Cardiac muscle cell (in vitro differentiated cells and primary cell): ENCODE measurements around the gene MAPK8IP3. TPM values are rescaled to one million over a fixed set of nuclear protein-coding genes. Genes with fewer than 3 reads are reported as not detected.

Source experiments
- DNase-seq, 2 donors: peaks; one replicate each; pipeline versions ENCODE4 v3.0.0 to v3.0.0-alpha.2; 2010 to 2017; ENCODE audit warnings: low read depth in 1 of 2, low spot score in 1 of 2
- H3K27ac ChIP-seq: fragments of 200-600 bp; sonication (generic); 2 replicates; pipeline ENCODE4 v1.5.1; 2016
- H3K27me3 ChIP-seq: fragments of 200-600 bp; sonication (generic); 2 replicates; pipeline ENCODE4 v1.6.0; 2016; ENCODE audit warnings: control low read depth
- H3K36me3 ChIP-seq: fragments of 200-600 bp; sonication (generic); 2 replicates; pipeline ENCODE4 v1.5.1; 2016; ENCODE audit warnings: control low read depth
- H3K4me1 ChIP-seq: fragments of 200-600 bp; sonication (generic); 2 replicates; pipeline ENCODE4 v1.8.1; 2017; ENCODE audit warnings: low read depth, mild to moderate bottlenecking, mixed run types
- H3K4me3 ChIP-seq: fragments of 200-600 bp; sonication (generic); 2 replicates; pipeline ENCODE4 v1.5.1; 2016; ENCODE audit warnings: mild to moderate bottlenecking
- H3K9me3 ChIP-seq: fragments of 200-600 bp; sonication (generic); 2 replicates; pipeline ENCODE4 v1.5.1; 2017; ENCODE audit warnings: low read depth, mild to moderate bottlenecking, control low read depth
- polyA plus RNA-seq: library from polyadenylated mRNA; unstranded; fragments of >200 nt; fragmentation: Nextera tagmentation; extraction: Ambion mirVana; gene quantifications from 2 replicates; pipeline ENCODE4 v1.2.1, GENCODE V29; 2016
- total RNA-seq: library from RNA; depleted of rRNA; stranded (reverse); fragments of >200 nt; gene quantifications from 2 replicates; pipeline ENCODE4 v1.2.3, GENCODE V29; 2016
- TF ChIP-seq, protein P1 (sequence below): IDR thresholded peaks from 2 replicates; pipeline ENCODE4 v1.5.1; 2012; ENCODE audit warnings: low read depth, mild to moderate bottlenecking, low read length

Gene MAPK8IP3
- total and polyA plus RNA-seq, 2 experiments from 2014 or later: 75.2 to 127 TPM

DNA sequence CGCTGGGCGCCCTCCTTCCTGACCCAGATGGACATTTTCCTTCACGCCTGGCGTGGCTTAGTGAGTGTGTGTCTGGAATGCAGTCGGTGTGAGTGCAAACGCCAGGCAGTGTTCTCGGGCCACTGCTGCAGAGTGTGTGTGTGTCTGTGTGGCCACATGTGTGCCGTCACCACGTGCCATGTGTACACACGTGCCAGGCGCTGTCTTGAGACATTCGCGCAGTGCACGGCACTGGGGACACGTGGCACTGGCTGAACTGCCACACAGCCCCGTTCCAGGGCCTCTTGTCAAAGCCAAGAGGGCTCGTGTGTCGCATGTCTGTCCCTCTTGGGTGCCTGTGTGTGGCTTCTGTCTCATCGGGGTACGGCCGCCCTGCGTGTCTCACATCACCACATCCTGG, 28.8 kb downstream of the MAPK8IP3 start:
- no peak overlapping the region for H3K27ac ChIP-seq
- H3K4me3 ChIP-seq: no peak overlapping the region
- no peak for DNase-seq
- TF ChIP-seq, protein P1, sequence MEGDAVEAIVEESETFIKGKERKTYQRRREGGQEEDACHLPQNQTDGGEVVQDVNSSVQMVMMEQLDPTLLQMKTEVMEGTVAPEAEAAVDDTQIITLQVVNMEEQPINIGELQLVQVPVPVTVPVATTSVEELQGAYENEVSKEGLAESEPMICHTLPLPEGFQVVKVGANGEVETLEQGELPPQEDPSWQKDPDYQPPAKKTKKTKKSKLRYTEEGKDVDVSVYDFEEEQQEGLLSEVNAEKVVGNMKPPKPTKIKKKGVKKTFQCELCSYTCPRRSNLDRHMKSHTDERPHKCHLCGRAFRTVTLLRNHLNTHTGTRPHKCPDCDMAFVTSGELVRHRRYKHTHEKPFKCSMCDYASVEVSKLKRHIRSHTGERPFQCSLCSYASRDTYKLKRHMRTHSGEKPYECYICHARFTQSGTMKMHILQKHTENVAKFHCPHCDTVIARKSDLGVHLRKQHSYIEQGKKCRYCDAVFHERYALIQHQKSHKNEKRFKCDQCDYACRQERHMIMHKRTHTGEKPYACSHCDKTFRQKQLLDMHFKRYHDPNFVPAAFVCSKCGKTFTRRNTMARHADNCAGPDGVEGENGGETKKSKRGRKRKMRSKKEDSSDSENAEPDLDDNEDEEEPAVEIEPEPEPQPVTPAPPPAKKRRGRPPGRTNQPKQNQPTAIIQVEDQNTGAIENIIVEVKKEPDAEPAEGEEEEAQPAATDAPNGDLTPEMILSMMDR: no peak
- H3K36me3 ChIP-seq: peaks cover 10% of the 10 kb centered on the region
- H3K4me1 ChIP-seq: no peaks in the 10 kb centered on the region
- H3K9me3 ChIP-seq: no peaks in the 10 kb centered on the region
- no peaks in the 10 kb centered on the region for H3K27me3 ChIP-seq

DNA sequence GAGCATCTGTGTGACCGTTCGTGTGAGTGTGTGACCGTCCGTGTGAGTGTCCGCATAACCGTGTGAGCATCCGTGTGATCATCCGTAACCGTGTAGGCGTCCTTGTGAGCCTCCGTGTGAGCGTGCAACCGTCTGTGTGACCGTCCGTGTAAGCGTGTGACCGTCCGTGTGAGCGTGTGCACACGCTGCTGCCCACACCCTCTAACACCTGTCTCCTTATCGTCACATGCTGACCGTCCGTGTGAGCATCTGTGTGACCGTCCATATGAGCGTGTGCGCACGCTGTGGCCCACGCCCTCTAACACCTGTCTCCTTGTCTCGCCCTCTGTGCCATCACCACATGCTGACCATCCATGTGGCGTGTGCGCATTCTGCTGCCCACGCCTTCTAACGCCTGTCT, 34.2 kb downstream of the MAPK8IP3 start:
- H3K4me3 ChIP-seq: no peak overlapping the region
- peaks cover 4% of the 10 kb centered on the region for H3K36me3 ChIP-seq
- no peak overlapping the region for H3K27ac ChIP-seq
- H3K27me3 ChIP-seq: no peaks in the 10 kb centered on the region
- DNase-seq: no peak
- H3K4me1 ChIP-seq: no peaks in the 10 kb centered on the region
- TF ChIP-seq, protein P1: no peak
- no peaks in the 10 kb centered on the region for H3K9me3 ChIP-seq

DNA sequence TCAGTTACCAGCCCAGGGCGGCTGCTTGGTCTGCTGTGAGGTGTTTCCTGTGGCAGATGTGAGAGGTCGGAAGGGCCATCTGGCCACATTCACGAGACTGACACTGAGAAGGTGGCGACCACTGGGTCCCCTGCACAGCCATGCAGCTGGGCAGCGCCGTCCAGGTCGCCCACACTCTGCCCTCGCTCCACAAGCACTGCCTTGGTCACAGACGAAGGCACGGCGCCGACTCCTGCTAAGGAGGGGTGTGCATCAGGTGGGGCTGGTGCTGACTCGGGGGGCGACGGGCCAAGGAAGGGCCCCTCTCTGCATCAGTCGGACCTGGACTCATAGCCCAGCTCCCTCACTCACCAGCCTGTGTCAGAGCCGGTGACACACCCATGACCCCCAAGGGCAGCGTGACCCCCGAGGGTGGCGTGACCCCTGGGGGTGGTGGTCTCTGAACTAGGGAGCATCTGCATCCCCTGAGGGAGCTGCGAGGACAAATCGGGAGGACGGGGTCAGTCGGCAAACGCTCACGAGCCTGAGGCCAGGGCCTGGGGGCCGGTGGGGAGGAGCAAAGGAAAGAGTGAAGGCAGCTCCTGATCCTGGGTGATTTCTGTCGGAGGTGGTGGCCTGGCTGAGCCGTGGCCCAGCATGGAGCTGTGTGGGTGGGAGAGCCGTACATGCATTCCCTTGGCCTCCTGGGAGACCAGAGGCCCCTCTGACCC, 34.9 kb downstream of the MAPK8IP3 start:
- Histone ChIP-seq H3K4me1 (no peaks in the 10 kb centered on the region), H3K27ac (no peak overlapping the region), H3K4me3 (no peak overlapping the region), H3K27me3 (no peaks in the 10 kb centered on the region), H3K36me3 (peaks cover 4% of the 10 kb centered on the region), H3K9me3 (no peaks in the 10 kb centered on the region)
- no peak for DNase-seq
- TF ChIP-seq, protein P1: no peak

DNA sequence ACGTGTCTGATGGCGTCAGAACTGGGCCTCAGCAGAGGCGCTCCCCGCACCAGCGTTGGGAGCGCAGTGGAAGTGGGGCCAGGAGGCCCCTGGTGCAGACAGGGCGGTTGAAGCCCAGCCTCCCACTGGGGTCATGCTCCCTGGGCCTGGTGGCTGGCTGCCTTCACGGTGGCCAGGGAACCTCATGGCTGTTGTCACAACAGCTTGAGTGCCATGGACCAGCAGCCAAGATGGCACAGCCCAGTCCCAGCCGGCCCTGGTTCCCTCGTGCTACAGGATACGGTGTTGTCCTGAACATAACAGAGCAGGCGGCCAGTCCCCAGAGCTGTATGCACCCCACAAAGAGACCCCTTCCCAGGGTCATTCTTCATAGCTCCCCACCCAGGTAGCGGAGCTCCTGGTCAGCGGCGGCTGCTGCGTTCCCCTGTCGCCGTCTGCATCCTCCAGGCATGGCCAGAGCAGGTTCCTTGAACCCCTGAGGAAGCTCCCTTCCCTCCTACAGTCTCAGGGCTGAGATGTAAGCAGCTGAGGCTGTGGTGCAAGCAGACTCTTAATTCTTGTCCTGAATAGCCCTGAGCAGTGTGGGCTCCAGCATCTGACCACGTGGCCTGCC, 35.7 kb downstream of the MAPK8IP3 start:
- H3K4me1 ChIP-seq: no peaks in the 10 kb centered on the region
- H3K4me3 ChIP-seq: no peak overlapping the region
- TF ChIP-seq, protein P1: no peak
- peaks cover 4% of the 10 kb centered on the region for H3K36me3 ChIP-seq
- H3K27me3 ChIP-seq: no peaks in the 10 kb centered on the region
- no peak for DNase-seq
- no peaks in the 10 kb centered on the region for H3K9me3 ChIP-seq
- H3K27ac ChIP-seq: no peak overlapping the region

DNA sequence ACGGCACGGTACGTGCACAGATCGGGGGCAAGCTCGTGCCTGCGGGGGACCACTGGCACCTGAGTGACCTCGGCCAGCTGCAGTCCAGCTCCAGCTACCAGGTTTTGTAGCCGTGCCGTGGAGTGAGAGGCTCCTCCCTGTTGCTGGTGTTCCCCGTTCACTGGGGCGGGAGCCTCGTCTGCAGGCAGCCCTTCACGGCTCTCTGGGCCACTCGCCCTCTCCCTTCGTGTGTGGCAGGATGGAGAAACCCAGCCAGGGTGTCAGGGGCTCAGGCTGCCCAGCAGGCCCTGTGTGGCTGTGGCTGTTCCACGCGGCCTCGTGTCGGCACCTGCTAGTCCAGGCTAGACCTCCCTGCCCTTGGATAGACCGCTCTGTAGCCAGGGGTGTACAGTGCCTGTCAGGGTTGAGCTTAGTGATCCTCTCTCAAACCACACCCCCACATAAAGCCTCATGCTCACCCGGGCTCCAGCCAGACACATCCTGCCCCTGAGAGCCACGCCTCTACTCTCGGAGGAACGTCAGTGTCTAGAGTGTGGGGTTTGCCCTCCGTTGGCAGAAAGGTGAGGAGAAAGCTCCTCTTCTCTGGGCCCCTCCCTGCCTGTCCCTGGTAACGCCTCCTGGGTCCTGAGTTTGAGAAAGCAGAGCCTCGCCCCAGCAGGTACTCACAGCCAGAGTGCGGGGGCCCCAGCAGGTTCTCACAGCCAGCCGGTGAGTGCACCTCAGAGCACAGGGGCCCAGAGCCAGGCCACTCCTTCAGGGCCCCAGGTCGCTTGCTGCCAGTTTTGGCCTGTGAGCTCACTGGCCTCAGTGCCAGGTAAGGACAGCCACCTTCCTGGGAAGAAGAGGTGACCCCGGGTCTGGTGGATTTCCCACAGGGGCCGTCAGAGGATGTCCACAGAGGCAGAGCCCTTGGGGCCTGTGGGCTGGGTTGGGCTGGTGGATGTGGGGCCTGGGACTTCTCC, 37.7 kb downstream of the MAPK8IP3 start:
- Histone ChIP-seq H3K4me3 (no peak overlapping the region), H3K9me3 (no peaks in the 10 kb centered on the region), H3K4me1 (no peaks in the 10 kb centered on the region), H3K27me3 (no peaks in the 10 kb centered on the region), H3K27ac (no peak overlapping the region), H3K36me3 (peaks cover 4% of the 10 kb centered on the region)
- no peak for DNase-seq
- TF ChIP-seq, protein P1: no peak
